Progenitor cell of endocrine pancreas (in vitro differentiated cells): ENCODE measurements around the gene PPIL6. TPM values are rescaled to one million over a fixed set of nuclear protein-coding genes. Genes with fewer than 3 reads are reported as not detected.

ENCODE experiments used
- DNase-seq: peaks from one replicate; pipeline ENCODE4 v3.0.0; 2021; ENCODE audit warnings: low spot score; ENCODE audit not compliant: unreplicated experiment
- H3K27ac Mint-ChIP-seq: 2 replicates; pipeline ENCODE4 v1.8.0; 2021; ENCODE audit warnings: mild to moderate bottlenecking, moderate library complexity, mixed read lengths
- H3K27me3 Mint-ChIP-seq: 2 replicates; pipeline ENCODE4 v1.8.0; 2021; ENCODE audit warnings: mixed read lengths
- H3K36me3 Mint-ChIP-seq: 2 replicates; pipeline ENCODE4 v1.8.0; 2022; ENCODE audit warnings: mixed read lengths; ENCODE audit not compliant: insufficient read depth
- H3K4me1 Mint-ChIP-seq: 2 replicates; pipeline ENCODE4 v1.8.0; 2021; ENCODE audit warnings: low read depth, mixed read lengths
- H3K4me3 Mint-ChIP-seq: 2 replicates; pipeline ENCODE4 v1.8.0; 2021; ENCODE audit warnings: low read depth, mild to moderate bottlenecking, moderate library complexity, mixed read lengths
- H3K9me3 Mint-ChIP-seq: 2 replicates; pipeline ENCODE4 v1.8.0; 2021; ENCODE audit warnings: low read depth, mixed read lengths
- CTCF ChIP-seq: fragments of 200-600 bp; sonication (generic); IDR thresholded peaks from one replicate; pipeline ENCODE4 v1.5.0; 2021; ENCODE audit warnings: antibody characterized with exemption, mild to moderate bottlenecking; ENCODE audit not compliant: unreplicated experiment
- total RNA-seq: library from RNA; stranded (reverse); gene quantifications from 2 replicates; pipeline ENCODE4 v1.2.1, GENCODE V29; 2021

The PPIL6 gene
- total RNA-seq, 1 donor from 2014 or later = 7.9 TPM

GRCh38 chr6:109451376-109451775 lies 10.9 kb upstream of the PPIL6 start:
- no peak for TF ChIP-seq CTCF
- Mint-ChIP-seq H3K9me3 (no peaks in the 10 kb centered on the region), H3K4me3 (no peak overlapping the region), H3K27me3 (no peaks in the 10 kb centered on the region), H3K36me3 (peaks cover 10% of the 10 kb centered on the region), H3K4me1 (peaks cover 2% of the 10 kb centered on the region), H3K27ac (no peak overlapping the region)
- no peak for DNase-seq

- Mint-ChIP-seq H3K9me3 (no peaks in the 10 kb centered on the region), H3K4me1 (no peaks in the 10 kb centered on the region), H3K4me3 (no peak overlapping the region), H3K27ac (no peak overlapping the region), H3K27me3 (no peaks in the 10 kb centered on the region), H3K36me3 (peaks cover 14% of the 10 kb centered on the region)
- TF ChIP-seq CTCF = no peak
- DNase-seq = no peak
Observed at GRCh38 chr6:109450801-109451200, 10.4 kb upstream of the PPIL6 start.

DNA sequence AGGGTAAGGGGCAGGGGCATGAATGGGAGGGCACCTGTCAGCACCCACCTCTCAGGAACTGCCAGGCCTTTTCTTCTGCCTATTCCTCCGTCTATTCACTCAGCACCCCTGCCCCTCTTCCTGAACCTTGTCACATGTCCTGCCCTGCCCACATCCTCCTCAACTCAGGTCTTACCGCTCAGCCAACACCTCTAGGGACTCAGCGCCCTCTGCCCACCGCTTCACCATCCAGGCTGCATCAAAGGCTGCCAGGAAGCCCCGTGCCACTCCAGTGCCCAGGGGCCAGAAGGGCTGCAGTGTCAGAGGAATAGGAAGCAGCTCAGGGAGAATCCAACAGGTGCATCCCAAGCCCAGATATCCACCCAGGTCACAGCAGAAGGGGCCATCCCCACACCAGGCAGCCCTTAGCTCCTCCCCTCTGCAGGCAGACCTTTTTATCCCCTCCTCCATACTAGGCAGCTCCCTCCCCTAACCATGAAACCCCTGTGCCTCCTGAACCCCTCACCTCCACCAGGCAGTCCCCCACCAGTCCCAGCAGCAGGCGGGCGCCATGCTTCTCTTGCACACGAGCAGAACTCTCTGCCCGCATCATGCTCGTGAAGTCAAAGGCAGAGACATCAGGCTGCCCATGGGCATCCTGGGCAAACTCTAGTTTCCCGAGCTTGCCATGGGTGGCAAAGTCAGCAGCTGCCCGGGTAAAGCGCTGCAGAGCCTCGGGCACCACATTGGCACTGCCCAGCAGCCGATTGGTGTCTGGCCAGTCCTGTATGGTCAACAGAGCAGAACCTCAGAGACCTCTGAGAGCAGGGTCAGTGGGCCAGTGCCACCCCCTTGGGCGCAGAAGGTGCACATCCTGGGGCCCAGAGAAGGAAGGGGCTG lies 9.6 kb upstream of the PPIL6 start:
- Mint-ChIP-seq H3K4me1 (no peaks in the 10 kb centered on the region), H3K27me3 (no peaks in the 10 kb centered on the region), H3K27ac (no peak overlapping the region), H3K4me3 (no peak overlapping the region), H3K36me3 (peaks cover 17% of the 10 kb centered on the region), H3K9me3 (no peaks in the 10 kb centered on the region)
- no peak for TF ChIP-seq CTCF
- DNase-seq = no peak

DNA sequence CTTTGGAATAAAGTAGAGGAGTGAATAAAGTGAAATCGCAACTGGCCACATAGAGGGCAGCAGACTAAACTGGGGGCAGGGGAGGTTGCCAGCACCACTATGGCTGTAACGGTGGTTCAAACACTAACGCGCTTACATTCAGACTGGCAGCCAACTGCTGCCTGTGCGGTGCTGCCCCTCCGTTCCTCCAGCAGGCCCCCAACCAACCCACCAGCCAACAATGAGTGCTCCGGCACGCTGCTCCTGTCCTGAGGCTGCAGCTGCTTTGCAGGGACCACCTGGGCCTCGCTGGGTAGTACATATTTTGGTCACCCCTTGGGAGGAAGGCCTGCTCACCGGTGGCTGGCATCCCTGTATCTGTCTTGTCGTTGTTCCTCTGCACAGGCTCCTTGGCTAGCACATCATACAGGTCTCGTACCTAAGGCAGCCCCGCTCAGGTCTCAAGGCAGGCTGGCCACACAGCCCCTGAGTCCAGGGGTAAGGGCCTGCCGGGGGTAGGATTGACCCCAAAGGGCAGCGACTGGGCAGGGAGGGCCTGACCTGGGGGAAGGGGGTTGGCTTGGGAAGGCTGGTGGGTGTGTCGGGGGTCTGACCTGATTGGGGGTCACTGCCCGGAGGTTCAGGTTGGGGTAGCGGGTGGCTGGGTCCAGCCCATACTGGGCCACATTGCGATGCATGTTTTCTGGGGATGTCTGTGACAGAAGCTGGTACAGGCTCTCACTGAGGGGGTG lies 8.8 kb upstream of the PPIL6 start:
- H3K4me1 Mint-ChIP-seq = no peaks in the 10 kb centered on the region
- peaks cover 17% of the 10 kb centered on the region for H3K36me3 Mint-ChIP-seq
- no peaks in the 10 kb centered on the region for H3K27me3 Mint-ChIP-seq
- no peaks in the 10 kb centered on the region for H3K9me3 Mint-ChIP-seq
- TF ChIP-seq CTCF = no peak
- H3K27ac Mint-ChIP-seq = no peak overlapping the region
- no peak for DNase-seq
- no peak overlapping the region for H3K4me3 Mint-ChIP-seq

GRCh38 chr6:109448615-109449014 lies 8.2 kb upstream of the PPIL6 start:
- H3K4me1 Mint-ChIP-seq = no peaks in the 10 kb centered on the region
- H3K27me3 Mint-ChIP-seq = no peaks in the 10 kb centered on the region
- no peaks in the 10 kb centered on the region for H3K9me3 Mint-ChIP-seq
- no peak for TF ChIP-seq CTCF
- H3K36me3 Mint-ChIP-seq = peaks cover 17% of the 10 kb centered on the region
- no peak overlapping the region for H3K27ac Mint-ChIP-seq
- no peak overlapping the region for H3K4me3 Mint-ChIP-seq
- no peak for DNase-seq
